ENCODE results near the gene CBX2.

- TF ChIP-seq OSR1 (CRISPR knock-in tag; IDR thresholded peaks at IDR 0.05) (no peak), RARB (CRISPR knock-in tag; IDR thresholded peaks at IDR 0.05) (no peak), TOX (CRISPR knock-in tag; IDR thresholded peaks at IDR 0.05; ENCODE audit: borderline replicate concordance) (no peak)
These were observed 21.8 kb downstream of the CBX2 start for GRCh38 chr17:79799538-79800324.
